HepG2 (cell line): ENCODE measurements around the gene ROBO3. TPM values are rescaled to one million over a fixed set of nuclear protein-coding genes. Genes with fewer than 3 reads are reported as not detected.

Experiments used
- ARID5B ChIP-seq: IDR thresholded peaks from 2 replicates; pipeline ENCODE4 v1.4.0; 2020; ENCODE audit warnings: mild to moderate bottlenecking, missing genetic modification reagents
- ETV5 ChIP-seq: IDR thresholded peaks from 2 replicates; pipeline ENCODE4 v1.6.1; 2018; ENCODE audit warnings: missing biosample characterization, missing genetic modification reagents, inconsistent platforms, borderline replicate concordance
- HNF1B ChIP-seq: sonication (generic); formaldehyde crosslinking; IDR thresholded peaks from 2 replicates; pipeline ENCODE4 v1.5.1; 2020; ENCODE audit warnings: mild to moderate bottlenecking, moderate library complexity, missing genetic modification reagents
- JUNB ChIP-seq: sonication (generic); formaldehyde crosslinking; IDR thresholded peaks from 2 replicates; pipeline ENCODE4 v1.8.0; 2022; ENCODE audit warnings: missing genetic modification reagents, mild to moderate bottlenecking, borderline replicate concordance
- KLF6 ChIP-seq: IDR thresholded peaks from 2 replicates; pipeline ENCODE4 v1.8.0; 2016; ENCODE audit warnings: missing biosample characterization, missing genetic modification reagents
- NR2F2 ChIP-seq: IDR thresholded peaks from 2 replicates; pipeline ENCODE4 v1.6.1; 2012; ENCODE audit warnings: low read depth, inconsistent platforms, borderline replicate concordance
- NR2F6 ChIP-seq, 2 experiments: IDR thresholded peaks; 2 replicates each; pipeline ENCODE4 v1.6.1; 2016; ENCODE audit warnings: antibody characterized with exemption in 1 of 2, mild to moderate bottlenecking in 1 of 2
- PAF1 ChIP-seq: IDR thresholded peaks from 2 replicates; pipeline ENCODE4 v1.6.1; 2016; ENCODE audit warnings: missing genetic modification reagents, missing compliant biosample characterization
- PAXIP1 ChIP-seq: sonication (generic); formaldehyde crosslinking; conservative IDR thresholded peaks from 2 replicates; pipeline ENCODE4 v1.4.0; 2020; ENCODE audit warnings: mild to moderate bottlenecking, missing genetic modification reagents, moderate library complexity
- RELA ChIP-seq: sonication (generic); formaldehyde crosslinking; IDR thresholded peaks from 2 replicates; pipeline ENCODE4 v1.4.0; 2020; ENCODE audit warnings: missing genetic modification reagents
- TBP ChIP-seq: sonication (generic); formaldehyde crosslinking; IDR thresholded peaks from 2 replicates; pipeline ENCODE4 v1.5.0; 2020; ENCODE audit warnings: missing genetic modification reagents
- UBTF ChIP-seq: sonication (generic); formaldehyde crosslinking; IDR thresholded peaks from 2 replicates; pipeline ENCODE4 v1.4.0; 2020; ENCODE audit warnings: mild to moderate bottlenecking, missing genetic modification reagents
- ZBTB37 ChIP-seq: sonication (generic); formaldehyde crosslinking; IDR thresholded peaks from 2 replicates; pipeline ENCODE4 v1.4.0; 2020; ENCODE audit warnings: mild to moderate bottlenecking, missing genetic modification reagents
- ZMAT3 ChIP-seq: sonication (generic); formaldehyde crosslinking; conservative IDR thresholded peaks from 2 replicates; pipeline ENCODE4 v1.7.0; 2021; ENCODE audit warnings: missing genetic modification reagents
- ZNF513 ChIP-seq: sonication (generic); formaldehyde crosslinking; conservative IDR thresholded peaks from 2 replicates; pipeline ENCODE4 v1.5.0; 2020; ENCODE audit warnings: missing genetic modification reagents
- polyA plus RNA-seq, 8 experiments: library from polyadenylated mRNA; depleted of rRNA in 3 of 8; stranded (reverse) in 7 of 8; unstranded in 1 of 8; fragments of >200 nt; fragmentation: Illumina TruSeq in 4 of 8; extraction: Trizol in 4 of 8; gene quantifications; 2 replicates each; pipeline versions ENCODE4 v1.2.1 to v1.2.3, GENCODE V29; 2011 to 2016; ENCODE audit warnings: low read depth in 4 of 8, missing spikeins in 1 of 8, mixed read lengths in 1 of 8; ENCODE audit not compliant: insufficient read depth in 1 of 8
- total RNA-seq, 5 experiments: library from RNA; depleted of rRNA; stranded (reverse); fragments of >200 nt; fragmentation: Illumina TruSeq; extraction: Trizol; gene quantifications; 2 replicates each; pipeline ENCODE4 v1.2.3, GENCODE V29; 2016; ENCODE audit warnings: low read depth in 1 of 5

ROBO3 gene
- total and polyA plus RNA-seq, 2 of the 13 experiments (the other 11 are each of a cell fraction or from before 2014, with no cell fraction given) = 0.07 to 2.4 TPM

- TF ChIP-seq ZNF513 (CRISPR knock-in tag) (no peak), NR2F2 (0 out of 2 replicates have a peak, but pooled peaks have one; percentile 17), NR2F6 (IDR thresholded peaks at IDR 0.05) (peak; percentile 38; the same call in 1 of the 2 replicates), NR2F6 (CRISPR knock-in tag; IDR thresholded peaks at IDR 0.05) (peak; percentile 55; the same call in 1 of the 2 replicates), ZBTB37 (CRISPR knock-in tag) (no peak), TBP (CRISPR knock-in tag) (no peak), ZMAT3 (CRISPR knock-in tag) (no peak; the same call in 1 of the 2 replicates), KLF6 (no peak), RELA (no peak), HNF1B (CRISPR knock-in tag) (peak; percentile 65), PAXIP1 (CRISPR knock-in tag) (peak; percentile 80), ETV5 (CRISPR knock-in tag) (peak; percentile 88; the same call in 1 of the 2 replicates), PAF1 (CRISPR knock-in tag) (no peak), JUNB (CRISPR knock-in tag) (no peak), UBTF (CRISPR knock-in tag) (peak; percentile 71; the same call in 1 of the 2 replicates), ARID5B (CRISPR knock-in tag) (peak; percentile 75)
Observed at GRCh38 chr11:124898711-124899110, 33.5 kb downstream of the ROBO3 start (continued).
